Activated CD4-positive, alpha-beta T cell treated with anti-CD3 and anti-CD28 coated beads, Interleukin-2, Interleukin-6, amounts not matched to agents 100 ng/mL and 50 ng/mL, durations not matched to agents 16 hours and 8 hours (primary cell): ENCODE data around the gene GOLGA2.

Source experiments
- DNase-seq: peaks from one replicate; pipeline ENCODE4 v3.0.0-alpha.2; 2020

GOLGA2 gene

GRCh38 chr9:128275198-128276007 lies at the start of gene GOLGA2:
Gene GOLGA2, minus strand, starts transcription at chr9:128276007. Its CDS starts 31 bp downstream, at chr9:128275976.
- no peak for DNase-seq

GRCh38 chr9:128324401-128324800 lies 48.6 kb upstream of the GOLGA2 start:
- DNase-seq, result no peak

- no peak for DNase-seq
Observed at GRCh38 chr9:128323791-128324190, 48.0 kb upstream of the GOLGA2 start.

- DNase-seq, result no peak
Observed at GRCh38 chr9:128323212-128323730, 47.5 kb upstream of the GOLGA2 start.

GRCh38 chr9:128322404-128323211 lies 46.8 kb upstream of the GOLGA2 start, which contains the start of the genes COQ4 and TRUB2:
Gene COQ4, plus strand, starts transcription at chr9:128322839. Its CDS starts 20 bp downstream, at chr9:128322859.
Gene TRUB2, minus strand, starts transcription at chr9:128322447. Its CDS starts 39 bp downstream, at chr9:128322408.
- DNase-seq, result peak; percentile 95

GRCh38 chr9:128321879-128322403 lies 46.1 kb upstream of the GOLGA2 start:
- no peak for DNase-seq

GRCh38 chr9:128321343-128321742 lies 45.5 kb upstream of the GOLGA2 start:
- no peak for DNase-seq

GRCh38 chr9:128317629-128318028 lies 41.8 kb upstream of the GOLGA2 start:
- DNase-seq, result no peak

- no peak for DNase-seq
Observed at GRCh38 chr9:128316421-128316820, 40.6 kb upstream of the GOLGA2 start.

GRCh38 chr9:128314697-128315096 lies 38.9 kb upstream of the GOLGA2 start:
- DNase-seq, result no peak

GRCh38 chr9:128310461-128310860 lies 34.7 kb upstream of the GOLGA2 start:
- DNase-seq, result no peak

GRCh38 chr9:128309551-128309950 lies 33.7 kb upstream of the GOLGA2 start:
- DNase-seq, result no peak

GRCh38 chr9:128304971-128305288 lies 29.1 kb upstream of the GOLGA2 start:
- no peak for DNase-seq

- no peak for DNase-seq
Observed at GRCh38 chr9:128304136-128304970, 28.5 kb upstream of the GOLGA2 start.

- DNase-seq, result no peak
Observed at GRCh38 chr9:128298535-128299482, 23.0 kb upstream of the GOLGA2 start.

GRCh38 chr9:128297221-128297773 lies 21.5 kb upstream of the GOLGA2 start:
- DNase-seq, result no peak

GRCh38 chr9:128296340-128297220 lies 20.8 kb upstream of the GOLGA2 start:
- DNase-seq, result no peak

- DNase-seq, result no peak
Observed at GRCh38 chr9:128294142-128294541, 18.3 kb upstream of the GOLGA2 start.

- DNase-seq, result no peak
Observed at GRCh38 chr9:128293091-128293490, 17.3 kb upstream of the GOLGA2 start.

- no peak for DNase-seq
Observed at GRCh38 chr9:128292009-128292408, 16.2 kb upstream of the GOLGA2 start.
